Esophagus squamous epithelium (tissue), 5 donors: Measurements from ENCODE around the gene RBM12. TPM values are rescaled to one million over a fixed set of nuclear protein-coding genes. Genes with fewer than 3 reads are reported as not detected.

Source experiments
- DNase-seq: peaks from one replicate; lab custom pipeline; 2025; lab: John Stamatoyannopoulos, UW
- H3K27ac ChIP-seq, 4 donors: fragments of 200-600 bp; sonication (generic); one replicate each; pipeline ENCODE4 v1.5.1; 2016 to 2019; ENCODE audit warnings: mild to moderate bottlenecking in 1 of 4
- H3K27me3 ChIP-seq, 4 donors: fragments of 200-600 bp; sonication (generic); 1 replicate in 3 of 4; 2 replicates in 1 of 4; pipeline versions ENCODE4 v1.5.1 to v1.6.0; 2017 to 2021; ENCODE audit warnings: antibody characterized with exemption in 1 of 4
- H3K36me3 ChIP-seq, 3 donors: fragments of 200-600 bp; sonication (generic); one replicate each; pipeline ENCODE4 v1.5.1; 2016 to 2019
- H3K4me1 ChIP-seq, 3 donors: fragments of 200-600 bp; sonication (generic); one replicate each; pipeline ENCODE4 v1.5.1; 2017 to 2019
- H3K4me3 ChIP-seq, 4 donors: fragments of 200-600 bp; sonication (generic); 1 replicate in 3 of 4; 2 replicates in 1 of 4; pipeline ENCODE4 v1.5.1; 2016 to 2019; ENCODE audit warnings: mild to moderate bottlenecking in 2 of 4, moderate library complexity in 1 of 4
- H3K9me3 ChIP-seq, 3 donors: fragments of 200-600 bp; sonication (generic); one replicate each; pipeline ENCODE4 v1.5.1; 2016 to 2019
- POLR2A ChIP-seq, 4 donors: fragments of 450-650 bp; IDR thresholded peaks; one replicate each; pipeline ENCODE4 v1.6.1; 2017; ENCODE audit warnings: antibody characterized with exemption in 4 of 4, mild to moderate bottlenecking in 4 of 4, moderate library complexity in 3 of 4
- WGBS, 2 donors: methylation state at CpG; one replicate each; pipeline ENCODE4 v1.1.5; 2018; 5-methylcytosine and 5-hydroxymethylcytosine counted together
- intact Hi-C: fragments of 100-400 bp; cut with DNase I; formaldehyde crosslinking; loops from one replicate; pipeline ENCODE4 v1.15.0; 2022
- total RNA-seq, 4 donors: library from RNA; depleted of rRNA; stranded (reverse); fragments of >200 nt; gene quantifications; one replicate each; pipeline ENCODE4 v1.1.0, GENCODE V29; 2016
- TF ChIP-seq, protein P1 (sequence below), 6 experiments: fragments of 450-650 bp in 4 of 6; fragments of 200-600 bp in 2 of 6; sonication (generic) in 2 of 6; IDR thresholded peaks; one replicate each; pipeline ENCODE4 v1.5.1; 2016 to 2019; ENCODE audit warnings: antibody characterized with exemption in 6 of 6, mild to moderate bottlenecking in 4 of 6, moderate library complexity in 4 of 6
- donor health status: DM: yes; HTN: yes; CAD: no.

Gene RBM12
- total RNA-seq, 4 donors from 2014 or later = 14.2 to 35.5 (median 30.0) TPM

DNA sequence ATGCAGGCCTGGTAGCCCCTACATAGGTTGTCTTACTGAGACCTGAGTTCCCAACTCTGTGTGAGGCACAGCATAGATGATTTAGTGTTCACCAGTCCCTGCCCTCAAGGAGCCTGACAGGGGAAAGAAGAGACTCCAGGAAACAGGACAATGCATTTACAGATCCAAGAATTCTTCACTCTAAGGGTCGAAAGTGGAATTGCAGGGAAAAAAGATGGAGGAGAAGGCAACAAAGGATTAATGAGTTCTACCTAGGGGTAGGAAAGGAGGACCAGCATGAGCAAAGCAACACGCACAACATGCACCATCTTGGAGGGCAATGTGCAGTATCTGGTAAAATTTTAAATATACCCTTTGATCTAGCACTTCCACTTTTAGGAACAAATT lies 43.1 kb downstream of the RBM12 start:
- WGBS, 2 donors = 81 to 91% methylated on average over 2 of the region's 2 CpGs
- Histone ChIP-seq H3K9me3 (no peaks in the 10 kb centered on the region), H3K4me3 (no peak overlapping the region), H3K27ac (no peak overlapping the region), H3K27me3 (no peaks in the 10 kb centered on the region), H3K4me1 (peaks cover 21 to 35% (median 30%) of the 10 kb centered on the region in 3 donors), H3K36me3 (peaks cover 8 to 45% (median 21%) of the 10 kb centered on the region in 3 donors)
- intact Hi-C loops = no loop called here
- DNase-seq = no peak
- TF ChIP-seq, protein P1, sequence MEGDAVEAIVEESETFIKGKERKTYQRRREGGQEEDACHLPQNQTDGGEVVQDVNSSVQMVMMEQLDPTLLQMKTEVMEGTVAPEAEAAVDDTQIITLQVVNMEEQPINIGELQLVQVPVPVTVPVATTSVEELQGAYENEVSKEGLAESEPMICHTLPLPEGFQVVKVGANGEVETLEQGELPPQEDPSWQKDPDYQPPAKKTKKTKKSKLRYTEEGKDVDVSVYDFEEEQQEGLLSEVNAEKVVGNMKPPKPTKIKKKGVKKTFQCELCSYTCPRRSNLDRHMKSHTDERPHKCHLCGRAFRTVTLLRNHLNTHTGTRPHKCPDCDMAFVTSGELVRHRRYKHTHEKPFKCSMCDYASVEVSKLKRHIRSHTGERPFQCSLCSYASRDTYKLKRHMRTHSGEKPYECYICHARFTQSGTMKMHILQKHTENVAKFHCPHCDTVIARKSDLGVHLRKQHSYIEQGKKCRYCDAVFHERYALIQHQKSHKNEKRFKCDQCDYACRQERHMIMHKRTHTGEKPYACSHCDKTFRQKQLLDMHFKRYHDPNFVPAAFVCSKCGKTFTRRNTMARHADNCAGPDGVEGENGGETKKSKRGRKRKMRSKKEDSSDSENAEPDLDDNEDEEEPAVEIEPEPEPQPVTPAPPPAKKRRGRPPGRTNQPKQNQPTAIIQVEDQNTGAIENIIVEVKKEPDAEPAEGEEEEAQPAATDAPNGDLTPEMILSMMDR (IDR thresholded peaks at IDR 0.05) = no peak
- TF ChIP-seq POLR2A (IDR thresholded peaks at IDR 0.05) = no peak

DNA sequence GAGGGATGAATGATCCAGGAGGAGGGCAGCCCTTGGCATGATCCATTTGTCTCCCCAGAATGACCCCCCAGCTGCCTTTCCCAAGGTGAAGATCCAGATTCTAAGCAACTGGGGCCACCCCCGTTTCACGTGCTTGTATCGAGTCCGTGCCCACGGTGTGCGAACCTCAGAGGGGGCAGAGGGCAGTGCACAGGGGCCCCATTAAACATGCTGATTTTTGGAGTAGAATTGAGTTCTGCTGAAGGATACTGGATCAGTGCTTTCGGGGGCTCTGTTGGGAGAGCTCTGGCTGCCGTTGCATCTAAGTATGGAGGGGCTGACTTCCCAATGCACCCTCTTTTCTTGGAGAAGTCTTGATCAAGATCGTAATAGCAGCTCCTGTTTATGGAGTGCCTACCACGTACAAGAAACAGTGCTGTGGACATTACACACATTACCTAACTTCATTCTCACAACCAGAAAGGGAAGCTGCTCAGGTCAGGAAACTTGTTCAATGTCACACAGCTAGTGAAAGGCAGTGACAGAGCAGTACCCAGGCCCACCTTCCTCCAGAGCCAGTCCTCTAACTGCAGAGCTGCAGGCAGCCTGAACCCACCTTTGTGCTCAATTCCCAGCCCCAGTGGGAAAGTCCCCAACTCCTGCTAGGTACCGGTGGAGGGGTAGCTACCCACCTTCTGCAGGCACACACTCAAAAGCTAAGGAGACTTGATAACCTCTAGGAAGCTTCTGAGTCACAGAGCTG lies 43.7 kb downstream of the RBM12 start:
- Histone ChIP-seq H3K27me3 (no peaks in the 10 kb centered on the region), H3K27ac (no peak overlapping the region), H3K4me3 (no peak overlapping the region), H3K9me3 (no peaks in the 10 kb centered on the region), H3K36me3 (peaks cover 2 to 39% (median 15%) of the 10 kb centered on the region in 3 donors), H3K4me1 (peaks cover 21 to 38% (median 30%) of the 10 kb centered on the region in 3 donors)
- no peak for DNase-seq
- intact Hi-C loops = no loop called here
- WGBS, 2 donors = 81 to 96% methylated on average over 5 to 6 of the region's 11 CpGs
- TF ChIP-seq POLR2A (IDR thresholded peaks at IDR 0.05) = no peak
- TF ChIP-seq, protein P1 (IDR thresholded peaks at IDR 0.05) = no peak

DNA sequence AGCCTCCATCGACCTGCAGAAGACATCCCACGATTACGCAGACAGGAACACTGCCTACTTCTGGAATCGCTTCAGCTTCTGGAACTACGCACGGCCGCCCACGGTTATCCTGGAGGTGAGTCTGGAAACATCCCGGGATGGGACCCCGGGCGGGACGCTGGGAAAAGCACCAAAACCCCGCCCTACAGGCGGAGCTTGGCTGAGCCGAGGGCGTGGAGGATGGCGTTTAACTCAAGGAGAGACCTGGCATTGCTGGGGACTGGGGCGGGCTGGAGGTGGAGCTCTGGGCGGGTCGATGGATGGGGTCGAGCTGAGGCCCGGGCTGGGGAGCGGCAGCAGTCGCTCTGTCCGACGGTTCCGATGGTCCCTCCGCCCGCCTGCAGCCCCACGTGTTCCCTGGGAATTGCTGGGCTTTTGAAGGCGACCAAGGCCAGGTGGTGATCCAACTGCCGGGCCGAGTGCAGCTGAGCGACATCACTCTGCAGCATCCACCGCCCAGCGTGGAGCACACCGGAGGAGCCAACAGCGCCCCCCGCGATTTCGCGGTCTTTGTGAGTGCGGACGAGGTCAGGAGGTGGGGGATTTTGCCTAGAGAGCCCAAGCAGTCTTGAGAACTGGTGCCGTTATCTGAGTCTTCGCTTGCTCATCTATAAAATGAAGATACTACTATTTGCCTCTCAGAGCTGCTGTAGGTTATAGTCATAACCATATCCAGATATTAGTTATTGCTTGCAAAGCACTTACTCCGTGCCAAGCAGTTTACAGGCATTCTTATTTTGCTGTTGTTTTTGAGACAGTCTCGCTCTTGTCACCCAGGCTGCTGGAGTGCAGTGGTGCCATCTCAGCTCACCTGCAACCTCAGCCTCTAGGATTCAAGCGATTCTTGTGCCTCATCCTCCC lies 45.3 kb downstream of the RBM12 start:
- H3K9me3 ChIP-seq = no peaks in the 10 kb centered on the region
- peaks cover 21 to 47% (median 30%) of the 10 kb centered on the region in 3 donors for H3K4me1 ChIP-seq
- TF ChIP-seq, protein P1 (IDR thresholded peaks at IDR 0.05) = peak in 3 of 6 experiments; percentile 22 to 23 (median 23)
- TF ChIP-seq POLR2A (IDR thresholded peaks at IDR 0.05) = peak in 1 of 4 donors; percentile 35
- intact Hi-C loops = no loop called here
- no peaks in the 10 kb centered on the region for H3K27me3 ChIP-seq
- 11 to 14% methylated on average over 14 to 22 of the region's 49 CpGs for WGBS, 2 donors
- peak overlapping the region; percentile 31 to 75 (median 58) for H3K4me3 ChIP-seq
- H3K27ac ChIP-seq = peak overlapping the region; percentile 21 to 94 (median 64)
- H3K36me3 ChIP-seq = peaks cover 0 to 24% (median 0%) of the 10 kb centered on the region in 3 donors
- peak; percentile 25 for DNase-seq

DNA sequence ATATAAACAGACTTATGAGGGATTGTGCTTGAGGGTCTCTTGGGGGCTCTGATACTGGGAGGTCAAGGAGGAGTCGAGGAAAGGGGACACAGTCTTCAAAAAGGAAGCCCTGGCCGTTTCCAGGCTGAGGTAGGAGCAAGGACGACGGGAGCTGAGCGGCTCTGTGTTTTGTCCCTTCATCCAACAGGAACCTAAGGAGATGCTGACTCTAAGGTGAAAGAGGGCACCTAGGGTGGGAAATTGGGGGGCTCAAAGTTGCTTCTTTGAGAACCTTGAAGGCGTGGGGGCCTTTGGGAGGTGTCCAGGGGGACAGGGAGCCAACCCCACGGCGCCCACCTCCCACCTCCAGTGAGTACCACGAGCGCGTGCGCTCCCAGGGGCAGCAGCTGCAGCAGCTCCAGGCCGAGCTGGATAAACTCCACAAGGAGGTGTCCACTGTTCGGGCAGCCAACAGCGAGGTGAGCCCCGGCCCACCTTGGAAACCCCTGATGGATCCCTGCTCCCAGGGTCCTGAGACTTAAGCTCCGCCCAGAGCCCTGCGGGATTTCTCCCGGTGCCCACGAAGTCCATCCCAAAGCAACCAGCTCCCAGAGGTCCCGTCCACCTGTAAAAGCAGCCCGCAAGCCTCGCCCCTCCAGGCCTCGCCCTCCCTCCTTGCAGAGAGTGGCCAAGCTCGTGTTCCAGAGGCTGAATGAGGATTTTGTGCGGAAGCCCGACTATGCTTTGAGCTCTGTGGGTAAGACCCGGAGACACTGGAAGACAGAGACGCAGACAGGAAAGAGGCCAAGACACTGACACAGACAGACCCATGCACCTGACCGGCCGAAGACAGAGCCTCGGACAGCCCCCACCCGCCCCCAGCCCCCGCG lies 46.2 kb downstream of the RBM12 start:
- no peak for DNase-seq
- intact Hi-C loops = no loop called here

More for the DNA sequence above, 46.2 kb downstream of the RBM12 start:
- H3K4me1 ChIP-seq = peaks cover 21 to 47% (median 30%) of the 10 kb centered on the region in 3 donors
- no peaks in the 10 kb centered on the region for H3K9me3 ChIP-seq
- 2 to 4% methylated on average over 4 to 5 of the region's 35 CpGs for WGBS, 2 donors
- peak overlapping the region; percentile 40 to 94 (median 89) for H3K27ac ChIP-seq
- H3K27me3 ChIP-seq = no peaks in the 10 kb centered on the region
- TF ChIP-seq, protein P1 (IDR thresholded peaks at IDR 0.05) = no peak
- TF ChIP-seq POLR2A (IDR thresholded peaks at IDR 0.05) = no peak
- peaks cover 0 to 23% (median 0%) of the 10 kb centered on the region in 3 donors for H3K36me3 ChIP-seq
- peak overlapping the region; percentile 31 to 75 (median 58) for H3K4me3 ChIP-seq
